H1 (cell line): ENCODE data around the gene MT2A. TPM values are rescaled to one million over a fixed set of nuclear protein-coding genes. Genes with fewer than 3 reads are reported as not detected.

Experiments used
- CTCF ChIA-PET: fragments of 300-600 bp; sonication (Branson Sonifier 250); formaldehyde crosslinking; loops from one replicate; lab custom pipeline; 2021; ENCODE audit not compliant: partially characterized antibody; lab: Charles Lee
- POLR2A ChIA-PET: fragments of 300-600 bp; sonication (Branson Sonifier 250); formaldehyde crosslinking; loops from one replicate; lab custom pipeline; 2021; ENCODE audit warnings: inconsistent platforms; ENCODE audit not compliant: partially characterized antibody; lab: Charles Lee
- DNase-seq, 2 experiments: peaks; one replicate each; pipeline versions ENCODE4 v3.0.0 to v3.0.0-alpha.2; 2010 to 2022; ENCODE audit warnings: low spot score in 2 of 2, low read depth in 1 of 2, mixed read lengths in 1 of 2
- FAIRE-seq: peaks from 2 replicates; lab custom pipeline; 2011; peaks lifted over from hg19 to GRCh38; lab: Jason Lieb, UNC
- H2AFZ ChIP-seq: 2 replicates; pipeline ENCODE4 v1.8.1; 2012; ENCODE audit warnings: low read length, inconsistent platforms
- H2AK5ac ChIP-seq: 2 replicates; pipeline ENCODE4 v1.6.1; 2013; ENCODE audit warnings: low read depth, low read length
- H2BK120ac ChIP-seq: replicated peaks from 2 replicates; pipeline ENCODE3; 2013; ENCODE audit warnings: low read depth, low read length, inconsistent platforms
- H2BK12ac ChIP-seq: 2 replicates; pipeline ENCODE4 v1.6.1; 2013; ENCODE audit warnings: low read depth, low read length
- H2BK15ac ChIP-seq: 2 replicates; pipeline ENCODE4 v1.6.1; 2013; ENCODE audit warnings: low read length
- H2BK20ac ChIP-seq: 2 replicates; pipeline ENCODE4 v1.6.1; 2013; ENCODE audit warnings: low read length
- H2BK5ac ChIP-seq: 2 replicates; pipeline ENCODE4 v1.6.1; 2013; ENCODE audit warnings: low read depth, low read length
- H3K14ac ChIP-seq: 2 replicates; pipeline ENCODE4 v1.6.1; 2013; ENCODE audit warnings: inconsistent platforms; ENCODE audit not compliant: insufficient read length
- H3K18ac ChIP-seq: 2 replicates; pipeline ENCODE4 v1.6.1; 2013; ENCODE audit warnings: low read length; ENCODE audit errors: extremely low read depth
- H3K23ac ChIP-seq: 2 replicates; pipeline ENCODE4 v1.6.1; 2013; ENCODE audit warnings: inconsistent platforms; ENCODE audit not compliant: insufficient read length
- H3K23me2 ChIP-seq: 2 replicates; pipeline ENCODE4 v1.6.1; 2013; ENCODE audit warnings: low read depth, low read length
- H3K27ac ChIP-seq: 2 replicates; pipeline ENCODE4 v1.6.1; 2011; ENCODE audit warnings: low read depth, low read length, inconsistent platforms
- H3K27me3 ChIP-seq, 4 experiments: replicated peaks in 1 of 4; 1 replicate in 1 of 4; 2 replicates in 3 of 4; pipeline versions ENCODE4 v1.6.1 to v1.8.1; 2011 to 2013; ENCODE audit warnings: low read length in 3 of 4, mild to moderate bottlenecking in 3 of 4, inconsistent platforms in 2 of 4, mixed read lengths in 2 of 4, moderate library complexity in 1 of 4; ENCODE audit not compliant: control insufficient read depth in 3 of 4, insufficient read depth in 3 of 4; ENCODE audit errors: extremely low read depth in 1 of 4
- H3K36me3 ChIP-seq, 4 experiments: 2 replicates each; pipeline versions ENCODE4 v1.6.1 to v1.8.1; 2011 to 2013; ENCODE audit warnings: mild to moderate bottlenecking in 4 of 4, low read length in 3 of 4, moderate library complexity in 2 of 4, control low read depth in 1 of 4, inconsistent platforms in 1 of 4; ENCODE audit not compliant: insufficient read depth in 4 of 4, control insufficient read depth in 2 of 4
- H3K4ac ChIP-seq: replicated peaks from 2 replicates; pipeline ENCODE3; 2013; ENCODE audit warnings: low read length, low read depth, mixed read lengths, inconsistent platforms; ENCODE audit not compliant: insufficient read length
- H3K4me1 ChIP-seq, 4 experiments: replicated peaks in 1 of 4; 1 replicate in 1 of 4; 2 replicates in 3 of 4; pipeline versions ENCODE4 v1.6.1 to v1.8.1; 2011 to 2013; ENCODE audit warnings: low read length in 3 of 4, inconsistent platforms in 2 of 4, mixed read lengths in 1 of 4; ENCODE audit not compliant: insufficient read depth in 4 of 4, control insufficient read depth in 3 of 4
- H3K4me2 ChIP-seq, 2 experiments: 2 replicates each; pipeline versions ENCODE4 v1.6.1 to v1.8.1; 2011 to 2013; ENCODE audit warnings: low read depth in 2 of 2, low read length in 2 of 2, control low read depth in 1 of 2, inconsistent platforms in 1 of 2, mild to moderate bottlenecking in 1 of 2; ENCODE audit not compliant: insufficient read depth in 1 of 2
- H3K4me3 ChIP-seq, 4 experiments: fragments of 200-600, 300-600 bp in 1 of 4; sonication (generic), shearing (Covaris generic), sonication (Bioruptor Twin) in 1 of 4; 2 replicates each; pipeline versions ENCODE4 v1.5.1 to v1.8.1; 2011 to 2016; ENCODE audit warnings: low read length in 4 of 4, low read depth in 3 of 4, control low read depth in 2 of 4, inconsistent platforms in 2 of 4, mild to moderate bottlenecking in 2 of 4, mixed read lengths in 1 of 4, moderate library complexity in 1 of 4; ENCODE audit not compliant: insufficient read depth in 2 of 4; ENCODE audit errors: extremely low read depth in 1 of 4
- H3K56ac ChIP-seq: replicated peaks from 2 replicates; pipeline ENCODE3; 2013; ENCODE audit warnings: low read depth, mild to moderate bottlenecking, mixed read lengths, low read length, inconsistent platforms; ENCODE audit not compliant: insufficient read length
- H3K79me1 ChIP-seq: 2 replicates; pipeline ENCODE4 v1.6.1; 2013; ENCODE audit warnings: low read depth, low read length, control low read depth
- H3K79me2 ChIP-seq, 2 experiments: 2 replicates each; pipeline versions ENCODE4 v1.6.1 to v1.8.1; 2012 to 2013; ENCODE audit warnings: low read length in 2 of 2, mild to moderate bottlenecking in 2 of 2, inconsistent platforms in 1 of 2; ENCODE audit not compliant: insufficient read depth in 2 of 2, control insufficient read depth in 1 of 2
- H3K9ac ChIP-seq, 4 experiments: replicated peaks in 1 of 4; 1 replicate in 1 of 4; 2 replicates in 3 of 4; pipeline versions ENCODE4 v1.6.1 to v1.8.1; 2011 to 2013; ENCODE audit warnings: low read depth in 3 of 4, low read length in 3 of 4, control low read depth in 2 of 4, mild to moderate bottlenecking in 2 of 4, moderate library complexity in 2 of 4, inconsistent platforms in 1 of 4; ENCODE audit errors: extremely low read depth in 1 of 4
- H3K9me3 ChIP-seq, 2 experiments: 2 replicates each; pipeline versions ENCODE4 v1.6.1 to v1.8.1; 2012 to 2013; ENCODE audit warnings: mild to moderate bottlenecking in 2 of 2, moderate library complexity in 2 of 2, control low read depth in 1 of 2, inconsistent platforms in 1 of 2, low read depth in 1 of 2, low read length in 1 of 2, mixed read lengths in 1 of 2; ENCODE audit not compliant: insufficient read depth in 2 of 2
- H4K20me1 ChIP-seq, 2 experiments: replicated peaks in 1 of 2; 2 replicates each; pipeline versions ENCODE3 to v1.8.1; 2011 to 2013; ENCODE audit warnings: inconsistent platforms in 2 of 2, low read length in 2 of 2, mild to moderate bottlenecking in 1 of 2; ENCODE audit not compliant: insufficient read depth in 2 of 2, control insufficient read depth in 1 of 2
- H4K5ac ChIP-seq: 2 replicates; pipeline ENCODE4 v1.6.1; 2013; ENCODE audit warnings: low read length, low read depth, mixed read lengths, inconsistent platforms; ENCODE audit not compliant: insufficient read length
- H4K8ac ChIP-seq: 2 replicates; pipeline ENCODE4 v1.8.0; 2013; ENCODE audit warnings: mild to moderate bottlenecking, moderate library complexity, low read length, inconsistent platforms; ENCODE audit not compliant: insufficient read depth; ENCODE audit errors: extremely low read depth
- H4K91ac ChIP-seq: replicated peaks from 2 replicates; pipeline ENCODE3; 2013; ENCODE audit warnings: low read length, mixed read lengths, inconsistent platforms; ENCODE audit not compliant: insufficient read length
- CHD1 ChIP-seq: IDR thresholded peaks from 2 replicates; pipeline ENCODE4 v1.6.1; 2012; ENCODE audit warnings: low read depth, low read length, improper control_type of control experiment
- EGR1 ChIP-seq: IDR thresholded peaks from 2 replicates; pipeline ENCODE4 v1.6.1; 2011; ENCODE audit warnings: low read depth, low read length, borderline replicate concordance
- GABPA ChIP-seq: IDR thresholded peaks from 2 replicates; pipeline ENCODE4 v1.6.1; 2011; ENCODE audit warnings: mild to moderate bottlenecking, low read length, moderate library complexity, borderline replicate concordance; ENCODE audit not compliant: insufficient read depth
- POLR2A ChIP-seq, 2 experiments: IDR thresholded peaks; 1 replicate in 1 of 2; 2 replicates in 1 of 2; pipeline ENCODE4 v1.6.1; 2011; ENCODE audit warnings: low read depth in 2 of 2, low read length in 2 of 2, mild to moderate bottlenecking in 2 of 2; ENCODE audit errors: control extremely low read depth in 1 of 2
- RFX5 ChIP-seq: IDR thresholded peaks from 2 replicates; pipeline ENCODE4 v1.6.1; 2011; ENCODE audit warnings: low read depth, low read length, improper control_type of control experiment, borderline replicate concordance
- SAP30 ChIP-seq: fragments of 300-600 bp; sonication (generic); IDR thresholded peaks from 2 replicates; pipeline ENCODE4 v1.7.1; 2012; ENCODE audit warnings: low read length, moderate library complexity, mild to moderate bottlenecking, inconsistent platforms; ENCODE audit not compliant: insufficient read depth, insufficient replicate concordance
- TAF1 ChIP-seq: IDR thresholded peaks from 2 replicates; pipeline ENCODE4 v1.6.1; 2011; ENCODE audit warnings: mild to moderate bottlenecking, low read depth, low read length
- WGBS, 2 experiments: shearing (Covaris generic) in 1 of 2; methylation state at CpG; one replicate each; pipeline versions ENCODE4 v1.1.6 to v1.1.7; 2013 to 2015; ENCODE audit warnings: low lambda C conversion rate in 2 of 2, mixed read lengths in 2 of 2, inconsistent platforms in 1 of 2, low coverage in 1 of 2, missing lambda C conversion rate in 1 of 2; ENCODE audit not compliant: insufficient replicate concordance in 2 of 2, insufficient coverage in 1 of 2, insufficient read length in 1 of 2; ENCODE audit errors: extremely low coverage in 1 of 2, missing lambda C conversion rate in 1 of 2; 5-methylcytosine and 5-hydroxymethylcytosine counted together
- polyA plus RNA-seq, 7 experiments: library from polyadenylated mRNA; depleted of rRNA in 3 of 7; stranded (reverse) in 5 of 7; unstranded in 2 of 7; fragments of >200 nt in 5 of 7; fragments of 200-250 nt in 2 of 7; gene quantifications; 1 replicate in 5 of 7; 2 replicates in 1 of 7; 4 replicates in 1 of 7; pipeline versions ENCODE4 v1.2.1 to v1.2.3, GENCODE V29; 2011 to 2013; ENCODE audit warnings: missing spikeins in 2 of 7, mixed read lengths in 2 of 7
- total RNA-seq: library from RNA; stranded (reverse); fragmentation: NEBNext Ultra II Directional; extraction: Animal tissue kit (Norgen Biotek cat#: 25700); gene quantifications from 2 replicates; pipeline ENCODE4 v1.2.1, GENCODE V29; 2021

The MT2A gene
- total and polyA plus RNA-seq, 2 of the 8 experiments (the other 6 are each of a cell fraction or from before 2014, with no cell fraction given) = 9.5 to 30.1 TPM

DNA sequence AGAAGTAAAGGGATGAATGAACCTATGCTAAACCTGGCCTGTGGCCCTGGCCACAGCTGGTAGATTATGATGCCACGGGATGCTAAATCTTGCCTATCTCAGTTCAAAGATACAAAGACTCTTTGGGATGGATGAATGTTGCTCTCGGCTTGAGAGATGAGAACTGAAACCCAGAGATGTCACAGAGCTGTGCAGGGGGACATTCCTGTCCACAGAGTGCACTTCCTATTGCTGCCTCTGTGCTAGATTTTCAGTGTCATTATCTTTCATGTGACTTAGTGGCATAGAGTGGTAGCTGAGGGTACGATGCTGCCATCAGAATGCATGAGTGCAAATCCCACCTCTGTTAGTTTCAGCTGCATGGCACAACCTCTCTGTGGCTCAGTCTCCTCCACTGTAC is 21.8 kb downstream of the MT2A start:
- TF ChIP-seq TAF1 = no peak
- TF ChIP-seq POLR2A (IDR thresholded peaks at IDR 0.05; ENCODE audit: control extremely low read depth in 1 of 2, low read depth in 2 of 2, low read length in 2 of 2) = no peak
- no peak for TF ChIP-seq GABPA
- TF ChIP-seq CHD1 = no peak
- TF ChIP-seq RFX5 = no peak
- no peak for TF ChIP-seq SAP30
- TF ChIP-seq EGR1 = no peak
- TF ChIP-seq, all 59 proteins: peak for 0
- Histone ChIP-seq H3K4me1 (peaks cover 0 to 20% (median 14%) of the 10 kb centered on the region in 4 experiments; a peak in 6 of 7 replicates), H3K23me2 (peaks cover 7% of the 10 kb centered on the region; the same call in 1 of the 2 replicates), H3K4me3 (no peak overlapping the region), H3K4ac (no peak overlapping the region), H3K36me3 (no peaks in the 10 kb centered on the region; a peak in 1 of 8 replicates), H3K27me3 (peaks cover 88 to 98% (median 96%) of the 10 kb centered on the region in 4 experiments), H2BK12ac (no peak overlapping the region), H3K79me2 (no peaks in the 10 kb centered on the region), H2BK120ac (no peak overlapping the region), H3K27ac (no peak overlapping the region), H4K20me1 (peaks cover 8 to 22% of the 10 kb centered on the region in 2 experiments), H2AK5ac (no peak overlapping the region), H2BK20ac (no peak overlapping the region), H3K14ac (no peak overlapping the region), H3K4me2 (no peak overlapping the region), H3K23ac (no peak overlapping the region), H2AFZ (no peak overlapping the region), H3K79me1 (no peaks in the 10 kb centered on the region), H4K5ac (no peak overlapping the region), H2BK15ac (no peak overlapping the region), H3K18ac (no peak overlapping the region), H3K9me3 (no peaks in the 10 kb centered on the region), H3K56ac (no peak overlapping the region), H3K9ac (no peak overlapping the region), H4K8ac (no peak overlapping the region), H4K91ac (no peak overlapping the region), H2BK5ac (no peak overlapping the region)
- DNase-seq = no peak
- WGBS, 2 experiments = 80% methylated on average over 3 of the region's 3 CpGs; no CpG with 5 or more reads in 1 of the 2 experiments
- POLR2A ChIA-PET = interaction anchor here (0.8 to 1.8 kb wide), 6 partner anchors 11 to 55 kb away, joined by 3 to 6 read pairs (median 4); partner anchors contain the start of gene MT1X
- no peak for FAIRE-seq
- CTCF ChIA-PET = interaction anchor here (0.9 to 3.1 kb wide), 8 partner anchors 10 to 71 kb away, joined by 3 to 12 read pairs (median 6); no protein-coding TSS in a partner anchor
